ENCODE data around the gene RXRA. TPM values are rescaled to one million over a fixed set of nuclear protein-coding genes. Genes with fewer than 3 reads are reported as not detected.
A peak's percentile ranks its signal among the peaks of the same experiment; 100 is the strongest.

The RXRA gene
- total and polyA plus RNA-seq, 7 donors = 37.7 to 192 (median 139) TPM

DNA sequence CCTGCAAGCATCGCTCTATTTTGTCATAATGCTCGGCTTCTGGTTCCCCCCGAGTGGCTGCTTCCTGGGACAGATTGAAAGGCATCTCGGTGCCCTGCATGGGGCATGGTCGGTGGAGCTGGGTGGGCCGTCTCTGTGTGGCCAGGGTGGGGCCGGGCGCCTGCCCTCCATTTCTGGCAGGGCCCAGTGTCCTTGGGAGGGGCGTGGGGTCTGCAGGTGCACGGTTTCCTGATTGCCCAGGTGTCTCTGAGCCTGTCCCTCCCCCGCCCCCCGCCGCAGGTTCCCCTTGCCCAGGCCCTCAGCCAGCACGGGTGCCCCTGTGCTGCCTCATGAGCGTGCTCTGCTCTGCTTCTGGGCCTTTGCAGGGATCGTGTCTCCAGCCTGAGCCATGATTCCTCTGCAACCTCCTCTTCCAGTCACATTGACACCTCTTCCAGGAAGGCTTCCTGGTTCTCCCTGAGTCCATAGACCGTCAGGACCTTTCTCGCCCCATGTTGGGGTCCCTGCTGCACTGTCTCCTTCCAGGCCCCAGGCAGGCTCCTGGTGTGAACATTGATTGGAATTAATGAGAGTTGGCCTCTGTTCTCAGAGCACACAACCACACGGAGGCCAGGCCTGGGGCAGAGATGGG is 90.2 kb downstream of the RXRA start:
- H3K27ac ChIP-seq = peak overlapping the region; percentile 84
- DNase-seq (no peak), ATAC-seq (no peak)
- 81 to 90% (median 88%) methylated on average over 19 of the region's 19 CpGs for WGBS, 3 donors
- TF ChIP-seq, protein P1, sequence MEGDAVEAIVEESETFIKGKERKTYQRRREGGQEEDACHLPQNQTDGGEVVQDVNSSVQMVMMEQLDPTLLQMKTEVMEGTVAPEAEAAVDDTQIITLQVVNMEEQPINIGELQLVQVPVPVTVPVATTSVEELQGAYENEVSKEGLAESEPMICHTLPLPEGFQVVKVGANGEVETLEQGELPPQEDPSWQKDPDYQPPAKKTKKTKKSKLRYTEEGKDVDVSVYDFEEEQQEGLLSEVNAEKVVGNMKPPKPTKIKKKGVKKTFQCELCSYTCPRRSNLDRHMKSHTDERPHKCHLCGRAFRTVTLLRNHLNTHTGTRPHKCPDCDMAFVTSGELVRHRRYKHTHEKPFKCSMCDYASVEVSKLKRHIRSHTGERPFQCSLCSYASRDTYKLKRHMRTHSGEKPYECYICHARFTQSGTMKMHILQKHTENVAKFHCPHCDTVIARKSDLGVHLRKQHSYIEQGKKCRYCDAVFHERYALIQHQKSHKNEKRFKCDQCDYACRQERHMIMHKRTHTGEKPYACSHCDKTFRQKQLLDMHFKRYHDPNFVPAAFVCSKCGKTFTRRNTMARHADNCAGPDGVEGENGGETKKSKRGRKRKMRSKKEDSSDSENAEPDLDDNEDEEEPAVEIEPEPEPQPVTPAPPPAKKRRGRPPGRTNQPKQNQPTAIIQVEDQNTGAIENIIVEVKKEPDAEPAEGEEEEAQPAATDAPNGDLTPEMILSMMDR (IDR thresholded peaks at IDR 0.05) = no peak
- no peak overlapping the region for H3K4me3 ChIP-seq
- H3K9me3 ChIP-seq = no peaks in the 10 kb centered on the region
- H3K4me1 ChIP-seq = peaks cover 85% of the 10 kb centered on the region
- no peaks in the 10 kb centered on the region for H3K27me3 ChIP-seq (ENCODE audit: insufficient read depth in 3 of 3, low read length in 2 of 3)
- intact Hi-C loops (cut with DNase I) = no loop called here
- peaks cover 0 to 32% of the 10 kb centered on the region in 2 donors for H3K36me3 ChIP-seq (ENCODE audit: insufficient read depth in 1 of 2, low read depth in 1 of 2)

DNA sequence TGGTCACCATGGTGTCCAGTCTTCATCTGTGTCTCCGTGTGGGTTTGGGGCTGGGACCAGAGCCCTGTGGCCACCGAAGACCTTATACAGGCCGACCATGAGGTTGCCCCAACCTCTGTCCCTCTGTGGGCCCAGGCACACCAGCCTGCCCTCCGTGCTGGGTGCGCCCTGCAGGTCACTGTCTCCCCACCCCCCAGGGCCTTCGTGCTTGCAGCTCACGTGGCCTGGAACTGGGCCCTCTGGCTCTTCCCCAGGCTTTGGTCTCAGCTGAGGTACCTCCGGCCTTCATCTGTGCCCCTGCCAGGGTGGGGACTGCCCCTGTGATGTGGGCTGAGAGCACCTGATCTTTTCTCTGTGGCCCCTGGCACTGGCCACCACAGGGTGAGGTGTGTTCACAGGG is 92.1 kb downstream of the RXRA start:
- DNase-seq (peak in 1 of 2 donors; percentile 80), ATAC-seq (peak in 3 of 4 donors; percentile 12 to 14 (median 12))
- Histone ChIP-seq H3K27me3 (ENCODE audit: insufficient read depth in 3 of 3, low read length in 2 of 3) (no peaks in the 10 kb centered on the region), H3K27ac (peak overlapping the region; percentile 84), H3K36me3 (ENCODE audit: insufficient read depth in 1 of 2, low read depth in 1 of 2) (peaks cover 0 to 43% of the 10 kb centered on the region in 2 donors), H3K4me3 (no peak overlapping the region), H3K9me3 (no peaks in the 10 kb centered on the region), H3K4me1 (peaks cover 69% of the 10 kb centered on the region)
- intact Hi-C loops (cut with DNase I) = no loop called here
- TF ChIP-seq, protein P1 (IDR thresholded peaks at IDR 0.05) = no peak
- WGBS, 3 donors = 40 to 58% (median 55%) methylated on average over 7 to 8 of the region's 8 CpGs

DNA sequence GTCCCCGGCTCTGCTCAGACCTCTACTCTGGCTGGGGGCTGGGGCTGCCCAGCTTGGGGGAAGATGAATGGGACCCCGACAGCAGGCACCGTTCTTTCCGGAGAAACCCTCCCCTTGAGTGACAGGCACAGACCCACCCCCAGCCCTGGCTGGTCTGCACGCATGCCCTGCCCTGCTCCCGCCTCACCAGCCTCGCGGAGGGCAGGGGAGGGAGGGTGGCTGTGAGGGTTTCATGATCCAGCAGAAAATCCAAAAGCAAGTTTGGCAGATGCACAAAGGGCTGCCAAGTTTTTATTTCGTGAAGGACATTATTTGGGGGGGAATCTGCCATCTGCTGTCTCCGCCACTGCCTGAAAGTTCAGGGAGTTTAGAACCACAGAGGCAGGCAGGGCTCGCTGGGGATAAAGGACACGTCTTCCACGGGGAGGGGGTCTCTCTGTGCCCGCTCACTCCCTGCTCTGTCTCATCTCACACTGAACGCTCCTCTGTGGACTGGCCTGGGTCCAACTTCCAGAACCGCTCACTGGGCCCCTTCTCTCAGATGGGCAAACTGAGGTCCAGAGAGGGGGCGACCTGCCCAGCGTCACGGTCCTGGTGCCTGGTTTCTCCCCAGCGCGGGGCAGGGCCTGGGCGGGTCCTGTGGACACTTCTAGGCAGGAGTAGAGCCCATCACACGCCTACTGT is 92.9 kb downstream of the RXRA start:
- TF ChIP-seq, protein P1 (IDR thresholded peaks at IDR 0.05) = no peak
- ATAC-seq (no peak), DNase-seq (no peak)
- no peaks in the 10 kb centered on the region for H3K27me3 ChIP-seq (ENCODE audit: insufficient read depth in 3 of 3, low read length in 2 of 3)
- intact Hi-C loops (cut with DNase I) = no loop called here
- H3K4me3 ChIP-seq = no peak overlapping the region
- H3K27ac ChIP-seq = peak overlapping the region; percentile 84
- H3K36me3 ChIP-seq (ENCODE audit: insufficient read depth in 1 of 2, low read depth in 1 of 2) = peaks cover 0 to 47% of the 10 kb centered on the region in 2 donors
- WGBS, 3 donors = 58 to 75% (median 59%) methylated on average over 23 of the region's 23 CpGs
- H3K9me3 ChIP-seq = no peaks in the 10 kb centered on the region
- peaks cover 63% of the 10 kb centered on the region for H3K4me1 ChIP-seq

DNA sequence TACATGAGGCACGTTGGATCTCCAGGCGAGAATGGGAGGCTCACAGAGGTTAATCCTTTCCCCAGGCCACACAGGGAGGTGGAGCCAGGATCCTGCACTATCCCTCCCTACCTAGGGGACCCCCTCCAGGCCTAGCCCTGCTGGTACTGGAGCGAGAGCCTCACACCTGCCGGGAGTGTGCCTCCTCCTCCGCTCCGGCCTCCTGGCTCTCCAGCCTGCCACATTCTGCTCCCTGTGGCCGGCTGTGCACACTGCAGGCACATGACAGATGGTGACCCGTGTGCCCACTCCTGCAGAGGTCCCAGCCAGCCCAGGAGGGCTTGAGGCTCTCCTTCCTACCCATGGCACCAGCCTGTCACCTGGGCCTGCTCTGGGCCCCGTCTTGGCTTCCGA is 93.4 kb downstream of the RXRA start:
- ATAC-seq = peak; percentile 36 to 56 (median 44)
- TF ChIP-seq, protein P1 (IDR thresholded peaks at IDR 0.05) = peak; percentile 33
- peak overlapping the region; percentile 84 for H3K27ac ChIP-seq
- no peaks in the 10 kb centered on the region for H3K27me3 ChIP-seq (ENCODE audit: insufficient read depth in 3 of 3, low read length in 2 of 3)
- DNase-seq = no peak
- 55 to 72% (median 60%) methylated on average over 10 of the region's 10 CpGs for WGBS, 3 donors
- peaks cover 58% of the 10 kb centered on the region for H3K4me1 ChIP-seq
- no peak overlapping the region for H3K4me3 ChIP-seq
- intact Hi-C loops (cut with DNase I) = no loop called here
- no peaks in the 10 kb centered on the region for H3K9me3 ChIP-seq
- H3K36me3 ChIP-seq (ENCODE audit: insufficient read depth in 1 of 2, low read depth in 1 of 2) = peaks cover 0 to 49% of the 10 kb centered on the region in 2 donors

Measured in psoas muscle (tissue), 8 donors.